Activated T-helper 1 cell treated with anti-CD3 and anti-CD28 coated beads, Interleukin-12 subunit alpha, Interleukin-12 subunit beta, Interleukin-2, Interleukin-4 antibody, amounts not matched to agents 30 ng/mL and 10 ng/mL and 1 ng/mL, durations not matched to agents 14 hours and 24 hours and 36 hours (primary cell): Measurements from ENCODE around the gene TFAP2A. TPM values are rescaled to one million over a fixed set of nuclear protein-coding genes. Genes with fewer than 3 reads are reported as not detected.

ENCODE experiments used
- DNase-seq: peaks from one replicate; pipeline ENCODE4 v3.0.0; 2021; ENCODE audit warnings: low spot score
- H3K27ac Mint-ChIP-seq: one replicate; pipeline ENCODE4 v1.8.0; 2021; ENCODE audit warnings: mild to moderate bottlenecking, mixed read lengths
- H3K27me3 Mint-ChIP-seq: one replicate; pipeline ENCODE4 v1.8.0; 2022; ENCODE audit warnings: mild to moderate bottlenecking, moderate library complexity, mixed read lengths; ENCODE audit not compliant: insufficient read depth
- H3K36me3 Mint-ChIP-seq: one replicate; pipeline ENCODE4 v1.8.0; 2021; ENCODE audit warnings: low read depth, mixed read lengths
- H3K4me1 Mint-ChIP-seq: one replicate; pipeline ENCODE4 v1.8.0; 2021; ENCODE audit warnings: low read depth, mixed read lengths
- H3K4me3 Mint-ChIP-seq: one replicate; pipeline ENCODE4 v1.8.0; 2021; ENCODE audit warnings: mild to moderate bottlenecking, moderate library complexity, mixed read lengths
- H3K9me3 Mint-ChIP-seq: one replicate; pipeline ENCODE4 v1.8.0; 2021; ENCODE audit warnings: mixed read lengths
- intact Hi-C: fragments of 100-400 bp; cut with micrococcal nuclease; formaldehyde crosslinking; loops from one replicate; pipeline ENCODE4 v1.15.1; 2024
- total RNA-seq: library from RNA; stranded (reverse); gene quantifications from 2 replicates; pipeline ENCODE4 v1.2.3, GENCODE V29; 2022

TFAP2A gene
- total RNA-seq, 1 donor from 2014 or later = not detected

GRCh38 chr6:10373642-10374359 lies 41.1 kb downstream of the TFAP2A start:
- H3K27me3 Mint-ChIP-seq = peaks cover 3% of the 10 kb centered on the region
- H3K27ac Mint-ChIP-seq = no peak overlapping the region
- no peak overlapping the region for H3K4me3 Mint-ChIP-seq
- no peaks in the 10 kb centered on the region for H3K36me3 Mint-ChIP-seq
- no peaks in the 10 kb centered on the region for H3K9me3 Mint-ChIP-seq
- intact Hi-C loops = no loop called here
- H3K4me1 Mint-ChIP-seq = no peaks in the 10 kb centered on the region
- DNase-seq = no peak

GRCh38 chr6:10369896-10370295 lies 45.0 kb downstream of the TFAP2A start:
- intact Hi-C loops = no loop called here
- Mint-ChIP-seq H3K36me3 (no peaks in the 10 kb centered on the region), H3K9me3 (no peaks in the 10 kb centered on the region), H3K4me3 (no peak overlapping the region), H3K27me3 (no peaks in the 10 kb centered on the region), H3K4me1 (no peaks in the 10 kb centered on the region), H3K27ac (no peak overlapping the region)
- DNase-seq = no peak

- Mint-ChIP-seq H3K9me3 (no peaks in the 10 kb centered on the region), H3K4me1 (no peaks in the 10 kb centered on the region), H3K27ac (no peak overlapping the region), H3K27me3 (no peaks in the 10 kb centered on the region), H3K4me3 (no peak overlapping the region), H3K36me3 (no peaks in the 10 kb centered on the region)
- intact Hi-C loops = no loop called here
- no peak for DNase-seq
These were observed 46.0 kb downstream of the TFAP2A start for GRCh38 chr6:10368861-10369260.

- Mint-ChIP-seq H3K27ac (no peak overlapping the region), H3K4me1 (no peaks in the 10 kb centered on the region), H3K27me3 (no peaks in the 10 kb centered on the region), H3K9me3 (no peaks in the 10 kb centered on the region), H3K4me3 (no peak overlapping the region), H3K36me3 (no peaks in the 10 kb centered on the region)
- intact Hi-C loops = no loop called here
- DNase-seq = no peak
These were observed 51.0 kb downstream of the TFAP2A start for GRCh38 chr6:10363911-10364310.

GRCh38 chr6:10362300-10362699 lies 52.6 kb downstream of the TFAP2A start:
- intact Hi-C loops = no loop called here
- no peak overlapping the region for H3K27ac Mint-ChIP-seq

GRCh38 chr6:10361428-10361827 lies 53.4 kb downstream of the TFAP2A start:
- Mint-ChIP-seq H3K27ac (no peak overlapping the region), H3K27me3 (peaks cover 3% of the 10 kb centered on the region), H3K4me1 (no peaks in the 10 kb centered on the region), H3K9me3 (no peaks in the 10 kb centered on the region), H3K36me3 (no peaks in the 10 kb centered on the region), H3K4me3 (no peak overlapping the region)
- intact Hi-C loops = no loop called here
- no peak for DNase-seq

More at GRCh38 chr6:10362300-10362699, 52.6 kb downstream of the TFAP2A start:
- Mint-ChIP-seq H3K4me1 (no peaks in the 10 kb centered on the region), H3K4me3 (no peak overlapping the region), H3K27me3 (peaks cover under 1% of the 10 kb centered on the region), H3K9me3 (no peaks in the 10 kb centered on the region), H3K36me3 (no peaks in the 10 kb centered on the region)
- no peak for DNase-seq

- intact Hi-C loops = no loop called here
- Mint-ChIP-seq H3K4me3 (no peak overlapping the region), H3K27ac (no peak overlapping the region), H3K36me3 (no peaks in the 10 kb centered on the region), H3K4me1 (no peaks in the 10 kb centered on the region), H3K9me3 (no peaks in the 10 kb centered on the region), H3K27me3 (peaks cover 3% of the 10 kb centered on the region)
- no peak for DNase-seq
These were observed 55.3 kb downstream of the TFAP2A start for GRCh38 chr6:10359581-10359980.

GRCh38 chr6:10355115-10355702 lies 59.7 kb downstream of the TFAP2A start:
- Mint-ChIP-seq H3K4me3 (no peak overlapping the region), H3K9me3 (no peaks in the 10 kb centered on the region), H3K36me3 (no peaks in the 10 kb centered on the region), H3K27me3 (peaks cover 5% of the 10 kb centered on the region), H3K27ac (no peak overlapping the region), H3K4me1 (no peaks in the 10 kb centered on the region)
- no peak for DNase-seq
- intact Hi-C loops = no loop called here

- DNase-seq = no peak
- Mint-ChIP-seq H3K36me3 (no peaks in the 10 kb centered on the region), H3K27ac (no peak overlapping the region), H3K4me1 (no peaks in the 10 kb centered on the region), H3K27me3 (peaks cover 2% of the 10 kb centered on the region), H3K9me3 (no peaks in the 10 kb centered on the region), H3K4me3 (no peak overlapping the region)
- intact Hi-C loops = no loop called here
These were observed 63.1 kb downstream of the TFAP2A start for GRCh38 chr6:10351791-10352190.

GRCh38 chr6:10350720-10351119 lies 64.2 kb downstream of the TFAP2A start:
- H3K9me3 Mint-ChIP-seq = no peaks in the 10 kb centered on the region
- H3K4me1 Mint-ChIP-seq = no peaks in the 10 kb centered on the region
- H3K4me3 Mint-ChIP-seq = no peak overlapping the region
- peaks cover 4% of the 10 kb centered on the region for H3K27me3 Mint-ChIP-seq
- no peak for DNase-seq
- H3K36me3 Mint-ChIP-seq = no peaks in the 10 kb centered on the region
- no peak overlapping the region for H3K27ac Mint-ChIP-seq
- intact Hi-C loops = no loop called here

- Mint-ChIP-seq H3K36me3 (no peaks in the 10 kb centered on the region), H3K27ac (no peak overlapping the region), H3K9me3 (no peaks in the 10 kb centered on the region), H3K4me1 (no peaks in the 10 kb centered on the region), H3K27me3 (peaks cover 4% of the 10 kb centered on the region), H3K4me3 (no peak overlapping the region)
- intact Hi-C loops = no loop called here
- no peak for DNase-seq
These were observed 67.1 kb downstream of the TFAP2A start for GRCh38 chr6:10347561-10348327.
